Cardiac muscle cell (in vitro differentiated cells and primary cell): Measurements from ENCODE around the gene ESPN. TPM values are rescaled to one million over a fixed set of nuclear protein-coding genes. Genes with fewer than 3 reads are reported as not detected.
"Not testable (repeated sequence)": the region's sequence is repeated elsewhere in the genome, so short reads cannot be mapped to it uniquely, and the experiment has no call there.

Experiments
- DNase-seq, 2 donors: peaks; one replicate each; pipeline versions ENCODE4 v3.0.0 to v3.0.0-alpha.2; 2010 to 2017; ENCODE audit warnings: low read depth in 1 of 2, low spot score in 1 of 2
- H3K27ac ChIP-seq: fragments of 200-600 bp; sonication (generic); 2 replicates; pipeline ENCODE4 v1.5.1; 2016
- H3K27me3 ChIP-seq: fragments of 200-600 bp; sonication (generic); 2 replicates; pipeline ENCODE4 v1.6.0; 2016; ENCODE audit warnings: control low read depth
- H3K36me3 ChIP-seq: fragments of 200-600 bp; sonication (generic); 2 replicates; pipeline ENCODE4 v1.5.1; 2016; ENCODE audit warnings: control low read depth
- H3K4me1 ChIP-seq: fragments of 200-600 bp; sonication (generic); 2 replicates; pipeline ENCODE4 v1.8.1; 2017; ENCODE audit warnings: low read depth, mild to moderate bottlenecking, mixed run types
- H3K4me3 ChIP-seq: fragments of 200-600 bp; sonication (generic); 2 replicates; pipeline ENCODE4 v1.5.1; 2016; ENCODE audit warnings: mild to moderate bottlenecking
- H3K9me3 ChIP-seq: fragments of 200-600 bp; sonication (generic); 2 replicates; pipeline ENCODE4 v1.5.1; 2017; ENCODE audit warnings: low read depth, mild to moderate bottlenecking, control low read depth
- polyA plus RNA-seq: library from polyadenylated mRNA; unstranded; fragments of >200 nt; fragmentation: Nextera tagmentation; extraction: Ambion mirVana; gene quantifications from 2 replicates; pipeline ENCODE4 v1.2.1, GENCODE V29; 2016
- total RNA-seq: library from RNA; depleted of rRNA; stranded (reverse); fragments of >200 nt; gene quantifications from 2 replicates; pipeline ENCODE4 v1.2.3, GENCODE V29; 2016
- TF ChIP-seq, protein P1 (sequence below): IDR thresholded peaks from 2 replicates; pipeline ENCODE4 v1.5.1; 2012; ENCODE audit warnings: low read depth, mild to moderate bottlenecking, low read length

The ESPN gene
- total and polyA plus RNA-seq, 2 experiments from 2014 or later, result 8.0 to 18.1 TPM

DNA sequence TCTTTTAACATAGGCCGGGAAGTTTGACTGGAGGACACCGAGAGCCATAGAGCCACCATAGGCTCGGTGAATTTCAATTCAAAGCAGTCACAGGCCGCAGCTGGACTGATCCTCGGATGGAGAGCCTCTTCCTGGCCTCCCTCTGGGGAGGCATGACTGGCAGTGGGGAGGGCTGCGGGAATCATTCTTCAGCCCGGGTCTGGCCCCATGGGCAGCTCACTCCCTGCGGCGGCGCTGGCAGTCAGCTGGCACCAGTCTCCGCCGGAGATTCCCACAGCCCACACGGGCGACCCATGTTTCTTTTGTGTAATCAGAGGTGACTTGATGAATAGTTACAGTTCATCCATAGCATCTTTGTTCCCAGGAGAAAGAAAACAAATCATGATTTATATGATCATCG is 10.6 kb downstream of the ESPN start:
- H3K27ac ChIP-seq, result no peak overlapping the region
- H3K36me3 ChIP-seq, result no peaks in the 10 kb centered on the region
- no peaks in the 10 kb centered on the region for H3K4me1 ChIP-seq
- TF ChIP-seq, protein P1, sequence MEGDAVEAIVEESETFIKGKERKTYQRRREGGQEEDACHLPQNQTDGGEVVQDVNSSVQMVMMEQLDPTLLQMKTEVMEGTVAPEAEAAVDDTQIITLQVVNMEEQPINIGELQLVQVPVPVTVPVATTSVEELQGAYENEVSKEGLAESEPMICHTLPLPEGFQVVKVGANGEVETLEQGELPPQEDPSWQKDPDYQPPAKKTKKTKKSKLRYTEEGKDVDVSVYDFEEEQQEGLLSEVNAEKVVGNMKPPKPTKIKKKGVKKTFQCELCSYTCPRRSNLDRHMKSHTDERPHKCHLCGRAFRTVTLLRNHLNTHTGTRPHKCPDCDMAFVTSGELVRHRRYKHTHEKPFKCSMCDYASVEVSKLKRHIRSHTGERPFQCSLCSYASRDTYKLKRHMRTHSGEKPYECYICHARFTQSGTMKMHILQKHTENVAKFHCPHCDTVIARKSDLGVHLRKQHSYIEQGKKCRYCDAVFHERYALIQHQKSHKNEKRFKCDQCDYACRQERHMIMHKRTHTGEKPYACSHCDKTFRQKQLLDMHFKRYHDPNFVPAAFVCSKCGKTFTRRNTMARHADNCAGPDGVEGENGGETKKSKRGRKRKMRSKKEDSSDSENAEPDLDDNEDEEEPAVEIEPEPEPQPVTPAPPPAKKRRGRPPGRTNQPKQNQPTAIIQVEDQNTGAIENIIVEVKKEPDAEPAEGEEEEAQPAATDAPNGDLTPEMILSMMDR, result no peak
- H3K4me3 ChIP-seq, result no peak overlapping the region
- peaks cover 26% of the 10 kb centered on the region for H3K27me3 ChIP-seq
- no peak for DNase-seq
- H3K9me3 ChIP-seq, result no peaks in the 10 kb centered on the region

DNA sequence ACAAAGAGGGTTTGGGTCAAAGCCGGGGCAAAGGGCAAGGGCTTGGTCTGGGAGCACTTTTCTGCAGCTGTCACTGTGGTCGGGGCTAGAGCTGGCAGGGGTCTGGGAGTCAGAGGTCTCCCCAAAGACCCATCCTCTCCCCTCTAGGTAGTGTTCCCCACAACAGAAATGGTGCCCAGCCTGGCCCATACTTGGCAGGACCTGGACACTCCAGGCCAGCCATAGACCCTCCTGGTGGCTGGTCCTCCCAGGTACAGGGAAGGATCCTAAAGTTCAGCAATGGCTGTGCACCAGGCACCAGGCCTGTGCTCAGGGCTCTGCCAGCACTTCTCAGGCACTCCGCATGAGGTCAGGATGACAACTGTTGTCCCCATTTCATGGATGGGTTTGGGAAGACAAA is 11.0 kb downstream of the ESPN start:
- TF ChIP-seq, protein P1, result no peak
- Histone ChIP-seq H3K4me1 (no peaks in the 10 kb centered on the region), H3K27ac (no peak overlapping the region), H3K36me3 (no peaks in the 10 kb centered on the region), H3K4me3 (no peak overlapping the region), H3K9me3 (no peaks in the 10 kb centered on the region), H3K27me3 (peaks cover 29% of the 10 kb centered on the region)
- DNase-seq, result no peak

DNA sequence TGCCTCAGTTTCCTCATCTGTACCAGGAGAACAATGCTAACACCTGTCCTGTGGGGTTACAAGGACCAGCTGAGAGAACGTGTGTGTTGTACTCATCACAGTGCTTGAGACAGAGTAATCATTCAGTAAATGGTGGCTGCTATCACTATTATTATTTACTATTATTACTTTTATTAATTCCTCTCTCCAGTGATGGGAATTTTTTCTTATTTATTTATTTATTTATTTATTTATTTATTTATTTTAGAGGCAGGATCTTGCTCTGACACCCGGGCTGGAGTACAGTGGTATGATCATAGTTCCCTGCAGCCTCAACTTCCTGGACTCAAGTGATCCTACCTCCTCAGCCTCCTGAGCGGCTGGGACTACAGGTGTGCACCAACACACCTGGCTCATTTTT is 11.7 kb downstream of the ESPN start:
- H3K9me3 ChIP-seq, H3K36me3 ChIP-seq, DNase-seq, H3K4me1 ChIP-seq, H3K27ac ChIP-seq, H3K4me3 ChIP-seq: not testable (repeated sequence)
- H3K27me3 ChIP-seq, result peaks cover 34% of the 10 kb centered on the region

DNA sequence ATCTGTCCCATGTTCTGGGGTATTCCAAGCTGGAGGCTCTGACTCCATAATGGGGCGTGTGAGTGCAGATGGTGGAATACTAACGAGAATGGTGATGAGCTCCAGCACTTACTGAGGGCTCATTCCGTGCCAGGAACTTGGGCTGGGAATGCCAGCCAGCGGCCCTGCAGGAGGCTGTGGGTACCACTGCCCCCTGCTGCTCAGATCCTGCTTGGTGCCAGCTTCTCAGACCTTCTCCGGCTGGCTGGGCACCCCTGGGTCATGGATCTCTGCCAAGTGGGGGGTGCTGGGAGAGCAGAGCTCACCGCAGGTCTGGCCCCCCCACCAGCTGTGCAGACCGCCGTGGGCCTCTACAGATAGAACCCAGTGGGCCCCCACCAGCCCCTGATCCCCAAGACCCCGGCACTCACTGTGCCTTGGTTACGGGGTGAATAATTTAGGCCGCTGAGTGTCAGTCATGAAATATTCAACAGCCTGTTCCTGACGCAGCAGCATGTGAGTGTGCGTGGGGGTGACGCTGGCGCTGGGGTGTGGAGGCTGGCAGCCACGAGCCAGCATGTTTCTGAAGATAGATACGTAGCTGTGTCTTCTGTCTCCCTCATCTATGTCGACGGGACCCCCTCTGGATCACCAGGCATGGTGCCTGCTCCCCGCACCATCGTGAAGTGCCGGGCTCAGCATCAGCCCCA is 12.6 kb downstream of the ESPN start:
- not testable (repeated sequence) for H3K27ac ChIP-seq, H3K4me1 ChIP-seq, H3K36me3 ChIP-seq, H3K4me3 ChIP-seq, H3K9me3 ChIP-seq, DNase-seq
- H3K27me3 ChIP-seq, result peaks cover 40% of the 10 kb centered on the region
- TF ChIP-seq, protein P1, result peak; percentile 7

DNA sequence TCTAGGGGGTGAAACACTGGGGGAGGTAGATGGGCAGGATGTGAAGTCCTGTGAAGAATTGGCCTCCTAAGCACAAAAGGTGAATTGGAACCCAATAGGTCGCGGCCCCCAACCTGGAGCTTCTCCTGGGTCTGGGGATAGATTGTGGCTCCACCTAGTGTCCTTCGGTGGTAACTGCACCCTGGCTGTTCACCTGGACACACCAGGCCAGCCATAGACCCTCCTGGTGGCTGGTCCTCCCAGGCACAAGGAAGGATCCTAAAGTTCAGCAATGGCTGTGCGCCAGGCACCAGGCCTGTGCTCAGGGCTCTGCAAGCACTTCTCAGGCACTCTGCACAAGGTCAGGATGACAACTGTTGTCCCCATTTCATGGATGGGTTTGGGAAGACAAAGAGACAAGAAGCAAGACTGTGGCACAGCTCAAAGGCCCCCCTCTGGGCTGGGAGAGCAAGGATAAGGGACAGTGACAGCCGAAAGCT is 13.5 kb downstream of the ESPN start:
- H3K27me3 ChIP-seq, result peaks cover 40% of the 10 kb centered on the region
- H3K36me3 ChIP-seq, result no peaks in the 10 kb centered on the region
- peak; percentile 59 to 80 for DNase-seq
- H3K27ac ChIP-seq, result no peak overlapping the region
- H3K9me3 ChIP-seq, result no peaks in the 10 kb centered on the region
- H3K4me3 ChIP-seq, result no peak overlapping the region
- TF ChIP-seq, protein P1, result peak; percentile 91
- no peaks in the 10 kb centered on the region for H3K4me1 ChIP-seq
